GM12873 (cell line): ENCODE measurements around the gene RPL13.

Source experiments
- CTCF ChIP-seq: IDR thresholded peaks from 2 replicates; pipeline ENCODE4 v1.5.1; 2012; ENCODE audit warnings: low read depth, mild to moderate bottlenecking, moderate library complexity, low read length, control low read depth; ENCODE audit not compliant: insufficient read depth; ENCODE audit errors: missing control alignments

The RPL13 gene

DNA sequence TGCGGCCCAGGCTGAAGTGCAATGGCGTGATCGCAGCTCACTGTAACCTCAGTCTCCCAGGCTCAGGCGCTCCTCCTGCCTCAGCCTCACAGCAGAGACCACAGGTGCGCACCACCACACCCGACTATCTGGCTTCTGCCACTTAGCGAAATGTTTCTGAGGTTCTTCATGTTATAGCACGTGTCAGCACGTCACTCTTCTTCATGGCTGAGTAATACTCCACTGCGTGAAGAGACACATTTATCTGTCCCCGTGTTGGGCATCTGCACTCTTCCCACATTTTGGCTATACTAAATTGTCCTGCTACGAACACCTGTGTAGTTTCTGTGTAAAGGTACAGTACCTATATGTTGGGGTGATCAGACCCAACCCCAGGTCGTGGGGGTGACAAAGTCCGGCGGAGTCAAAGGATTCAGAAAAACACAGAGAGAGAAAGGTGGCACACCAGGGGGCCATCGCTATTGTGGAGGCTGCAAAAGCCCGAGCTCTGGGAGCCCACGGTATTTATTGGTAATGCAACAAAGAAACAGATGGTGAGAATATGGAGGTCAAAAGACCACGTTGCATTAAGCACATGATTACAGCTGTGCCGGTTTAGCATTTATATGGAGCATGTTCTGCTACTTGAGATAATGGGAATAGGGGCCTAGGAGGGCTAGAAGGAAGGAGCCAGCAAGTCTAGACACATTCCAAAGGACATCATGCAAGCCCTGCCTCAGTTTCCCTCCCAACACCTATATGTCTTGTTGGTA, 52.1 kb downstream of the RPL13 start:
- TF ChIP-seq CTCF, result no peak

DNA sequence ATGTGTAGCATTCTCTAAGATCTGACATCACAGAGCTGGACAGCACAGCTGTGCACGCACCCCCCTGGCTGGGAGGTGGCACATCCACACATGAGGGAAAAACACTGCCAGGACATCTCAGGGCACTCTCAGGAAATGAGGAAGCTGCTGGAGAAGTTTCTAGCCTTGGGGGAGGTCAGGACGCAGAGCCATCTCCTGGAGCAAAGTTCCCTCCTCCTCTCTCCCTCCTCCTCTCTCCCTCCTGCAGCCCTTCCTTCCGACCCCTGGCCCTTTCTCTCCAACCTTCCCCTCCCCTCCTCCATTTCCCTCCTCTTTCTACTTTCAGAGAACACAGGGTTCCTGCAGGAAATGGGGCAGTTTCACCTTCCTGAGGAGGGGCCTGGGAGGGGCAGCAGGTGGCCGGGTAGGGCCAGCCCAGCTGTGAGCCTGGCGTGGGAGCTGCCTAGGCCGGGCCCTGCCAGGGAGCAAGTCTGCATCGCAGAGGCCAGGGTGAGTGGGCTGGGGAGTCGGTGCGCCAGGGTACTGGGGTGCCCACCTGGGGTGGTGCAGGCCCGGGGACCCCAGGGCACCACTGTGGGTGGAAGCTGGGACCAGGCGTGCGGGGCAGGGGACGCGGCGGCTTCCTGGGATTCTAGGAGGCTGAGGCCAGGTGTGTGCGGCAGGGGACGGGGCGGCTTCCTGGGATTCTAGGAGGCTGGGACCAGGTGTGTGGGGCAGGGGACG, 52.9 kb downstream of the RPL13 start, which contains the start of gene DPEP1:
Gene DPEP1, plus strand, starts transcription at position 412 of the 723 bp plus-strand sequence. CDS start 16,769 bp downstream, outside the sequence.
- no peak for TF ChIP-seq CTCF

- no peak for TF ChIP-seq CTCF
Measured at GRCh38 chr16:89613954-89614459, 53.5 kb downstream of the RPL13 start.
